Measurements from ENCODE around the gene AP2A2.

Gene AP2A2

DNA sequence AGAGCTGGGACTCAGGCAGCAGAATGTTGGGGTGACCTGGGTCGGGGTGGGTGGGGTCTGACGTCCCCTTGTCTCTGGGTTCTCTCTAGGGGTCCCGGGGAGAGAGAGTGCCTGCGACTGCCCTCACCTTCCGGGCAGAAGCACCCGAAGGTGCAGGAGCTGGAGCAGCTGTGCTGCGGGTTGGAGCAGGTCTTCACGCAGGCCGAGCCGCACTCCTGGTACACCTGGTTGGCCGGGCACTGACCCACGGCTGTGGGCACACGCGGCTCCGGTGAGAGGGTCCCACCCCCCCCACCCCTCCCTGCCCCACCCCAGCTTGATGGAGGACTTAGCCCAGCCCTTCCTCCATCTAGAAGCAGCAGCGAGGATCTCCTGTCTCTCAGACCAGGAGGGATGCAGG, 104.4 kb downstream of the AP2A2 start:
- DNase-seq (ENCODE audit: low read depth), result no peak

GRCh38 chr11:1030556-1030955, 104.9 kb downstream of the AP2A2 start:
- no peak for DNase-seq (ENCODE audit: low read depth)

GRCh38 chr11:1031121-1031899, 105.6 kb downstream of the AP2A2 start:
- no peak for DNase-seq (ENCODE audit: low read depth)

GRCh38 chr11:1032310-1032891, 106.7 kb downstream of the AP2A2 start:
- DNase-seq (ENCODE audit: low read depth), result no peak

DNA sequence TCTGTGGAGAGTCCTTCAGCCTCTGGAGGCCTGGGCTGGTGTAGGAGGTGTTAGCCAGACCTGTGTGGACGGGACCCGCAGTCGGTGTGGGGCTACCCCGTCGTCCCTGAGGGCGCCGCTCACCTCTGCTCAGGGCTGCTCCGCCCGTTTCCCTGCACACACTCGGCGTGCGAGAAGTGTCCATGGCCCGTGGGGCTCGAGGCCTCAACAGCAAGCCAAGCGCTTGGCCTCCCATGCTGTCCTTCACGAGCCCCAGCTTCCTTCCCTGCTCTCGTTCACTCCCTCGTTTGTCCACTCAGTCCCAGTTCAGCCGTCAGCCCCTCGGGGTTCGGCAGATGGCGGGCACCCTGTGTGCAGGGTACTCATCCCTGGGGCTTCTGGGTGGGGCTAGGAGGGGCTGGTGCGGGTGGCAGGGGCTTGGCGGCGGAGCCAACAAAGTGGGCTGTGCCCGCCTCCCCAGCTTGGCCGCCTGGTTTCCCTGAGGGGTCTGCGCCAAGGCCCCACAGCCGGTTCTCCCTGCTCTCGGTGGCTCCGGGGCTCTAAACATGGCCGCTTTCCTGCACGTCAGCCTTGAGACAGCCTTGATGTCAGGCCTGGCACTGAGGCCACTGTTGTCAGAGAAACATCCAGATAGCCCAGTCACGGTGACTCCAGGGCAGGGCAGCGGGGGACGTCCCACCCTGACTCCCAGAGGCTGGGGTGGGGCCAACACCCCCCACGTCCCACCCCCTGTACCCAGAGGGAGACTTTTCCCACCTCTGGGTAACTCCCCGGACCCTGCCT, 107.5 kb downstream of the AP2A2 start:
- no peak for DNase-seq (ENCODE audit: low read depth)

DNA sequence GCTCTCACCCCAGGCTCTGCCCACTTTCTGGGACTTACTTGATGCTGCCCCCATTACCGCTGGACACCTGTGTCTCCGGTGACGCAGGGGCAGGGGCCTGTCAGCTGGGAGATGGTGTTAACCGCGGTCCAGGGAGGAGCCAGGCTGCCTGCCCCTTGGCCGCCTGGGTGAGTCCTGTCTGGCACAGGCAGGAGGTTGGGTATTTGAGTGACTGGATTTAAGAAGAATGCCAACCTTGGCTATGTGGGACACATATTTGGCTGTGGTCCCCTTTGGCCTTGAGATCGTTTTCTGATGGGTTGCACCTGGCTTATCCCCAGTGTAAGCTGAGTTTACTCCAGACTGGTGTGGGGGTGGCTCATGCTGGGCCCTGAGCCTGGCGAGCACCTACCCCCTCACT, 108.3 kb downstream of the AP2A2 start:
- no peak for DNase-seq (ENCODE audit: low read depth)

GRCh38 chr11:1034456-1035295, 109.0 kb downstream of the AP2A2 start:
- no peak for DNase-seq (ENCODE audit: low read depth)

GRCh38 chr11:1035577-1036283, 110.1 kb downstream of the AP2A2 start:
- DNase-seq (ENCODE audit: low read depth), result no peak

GRCh38 chr11:1036303-1036923, 110.7 kb downstream of the AP2A2 start, which contains the start of gene MUC6:
Gene MUC6 (minus strand): TSS chr11:1036718. CDS start chr11:1036655, 63 bp downstream.
- no peak for DNase-seq (ENCODE audit: low read depth)

GRCh38 chr11:1036931-1037330, 111.3 kb downstream of the AP2A2 start:
- DNase-seq (ENCODE audit: low read depth), result no peak

GRCh38 chr11:1037506-1038055, 111.9 kb downstream of the AP2A2 start:
- no peak for DNase-seq (ENCODE audit: low read depth)

DNA sequence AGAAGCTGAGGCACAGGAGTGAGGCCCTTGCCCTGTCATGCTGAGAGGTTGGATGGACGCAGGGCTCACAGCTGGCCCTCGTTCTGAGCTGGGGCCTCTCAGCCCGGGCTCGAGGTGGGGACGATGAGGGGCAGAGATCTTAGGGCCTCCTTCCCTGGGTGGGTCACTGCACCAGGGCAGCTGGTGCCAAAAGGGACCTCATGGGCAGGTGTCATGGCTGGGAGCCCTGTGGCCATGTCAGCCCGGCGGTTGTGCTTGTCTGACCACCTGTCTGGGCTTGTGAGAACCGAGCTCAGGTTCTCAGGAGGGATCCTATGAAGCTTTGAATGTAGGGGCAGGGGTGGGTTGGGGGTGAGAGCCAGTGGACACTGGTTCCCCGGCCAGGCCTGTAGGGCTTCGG, 112.7 kb downstream of the AP2A2 start:
- DNase-seq (ENCODE audit: low read depth), result no peak

- DNase-seq (ENCODE audit: low read depth), result no peak
Observed at GRCh38 chr11:1038921-1039320, 113.3 kb downstream of the AP2A2 start.

DNA sequence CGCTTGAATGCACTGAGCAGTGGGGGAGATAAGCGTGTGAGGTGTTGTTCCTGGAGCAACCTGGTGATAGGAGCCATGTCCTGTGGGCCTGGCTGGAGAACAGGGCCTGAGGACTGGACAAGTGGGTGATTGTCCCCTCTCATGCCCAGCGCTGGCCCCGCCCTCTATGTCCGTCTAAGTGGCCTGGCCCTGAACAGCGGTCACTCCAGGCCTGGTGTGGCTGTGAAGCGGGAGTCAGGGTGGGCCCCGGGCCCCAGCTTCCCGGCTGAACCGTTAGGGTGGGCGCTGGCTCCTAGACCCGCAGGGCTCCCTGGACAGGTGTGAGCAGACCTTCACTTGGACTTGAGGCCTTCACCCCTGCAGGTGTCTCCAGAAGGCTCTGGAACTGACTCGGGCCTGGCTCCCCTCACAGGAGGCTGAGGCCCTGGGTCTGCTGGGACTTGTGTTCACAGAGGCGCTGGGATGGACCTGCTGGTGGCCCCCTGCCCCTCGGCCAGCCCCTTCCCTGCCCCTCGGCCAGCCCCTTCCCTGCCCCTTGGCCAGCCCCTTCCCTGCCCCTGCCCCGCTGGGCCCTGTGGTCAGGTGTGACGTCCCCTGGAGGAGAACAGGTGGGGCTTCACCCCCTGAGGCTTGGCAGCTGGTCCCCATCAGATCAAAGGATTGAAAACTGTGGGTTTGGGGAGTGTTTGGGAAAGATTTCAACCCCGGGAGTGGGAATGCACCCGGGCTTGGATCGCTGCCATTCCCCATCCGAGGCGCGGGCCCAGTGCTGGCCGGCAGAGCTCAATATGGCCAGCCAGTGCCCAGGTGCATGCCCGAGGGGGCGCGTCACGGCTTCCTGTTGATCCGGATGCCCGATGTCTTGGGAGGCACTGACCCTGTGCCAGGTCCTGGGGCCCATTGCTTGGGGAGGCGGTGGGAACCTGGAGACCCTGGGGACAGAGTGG, 114.1 kb downstream of the AP2A2 start:
- DNase-seq (ENCODE audit: low read depth), result no peak

- no peak for DNase-seq (ENCODE audit: low read depth)
Observed at GRCh38 chr11:1040428-1041148, 114.9 kb downstream of the AP2A2 start.

GRCh38 chr11:1041149-1041467, 115.4 kb downstream of the AP2A2 start:
- no peak for DNase-seq (ENCODE audit: low read depth)

GRCh38 chr11:1041471-1041870, 115.8 kb downstream of the AP2A2 start:
- DNase-seq (ENCODE audit: low read depth), result no peak

DNA sequence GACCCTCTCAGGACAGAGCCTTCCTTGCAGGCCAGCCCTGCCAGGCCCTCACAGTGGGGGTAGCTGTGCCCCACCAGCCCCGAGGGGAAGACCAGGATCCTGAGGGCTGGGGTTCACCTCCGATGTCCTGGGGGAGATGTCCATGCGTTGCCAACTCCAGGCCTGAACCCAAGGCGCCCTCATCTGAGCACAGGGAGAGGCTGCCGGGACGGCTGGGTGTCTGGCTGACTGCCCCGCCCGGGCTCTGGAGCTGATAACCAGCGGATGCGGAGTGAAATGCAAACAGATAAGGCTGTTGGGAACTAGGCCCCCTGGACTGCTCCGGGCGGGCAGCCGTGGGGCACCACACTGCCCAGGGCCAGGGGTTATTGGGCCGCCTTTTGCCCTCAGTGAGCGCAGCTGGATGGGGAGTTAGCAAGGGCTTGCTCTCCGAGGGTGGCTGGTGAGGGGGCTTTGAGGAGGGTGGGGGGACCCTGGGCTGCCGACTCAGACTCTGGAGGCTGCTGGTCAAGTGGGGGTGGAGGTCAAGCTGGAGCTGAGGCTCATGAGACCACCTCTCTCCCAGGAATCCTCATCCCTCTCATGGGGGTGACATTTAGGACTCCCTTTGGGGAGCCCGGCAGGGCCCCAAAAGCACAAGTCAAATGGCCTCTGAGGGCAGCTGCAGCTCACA, 116.4 kb downstream of the AP2A2 start:
- DNase-seq (ENCODE audit: low read depth), result peak; percentile 12

All from CMK (cell line).